Endothelial cell of umbilical vein (primary cell): ENCODE results near the gene FLVCR2. TPM values are rescaled to one million over a fixed set of nuclear protein-coding genes. Genes with fewer than 3 reads are reported as not detected.

Experiments used
- BruUV-seq: library from RNA; stranded (reverse); fragments of 400-500 nt; replicated peaks from 2 replicates; lab custom pipeline; 2021; lab: Mats Ljungman, UMichigan
- CTCF ChIA-PET: fragments of 300-600, 350-600 bp; sonication (Branson Sonifier 250); formaldehyde crosslinking; loops from one replicate; lab custom pipeline; 2021; ENCODE audit warnings: antibody characterized with exemption, inconsistent platforms; lab: Charles Lee
- POLR2A ChIA-PET: fragments of 300-600, 350-600 bp; sonication (Branson Sonifier 250); formaldehyde crosslinking; loops from one replicate; lab custom pipeline; 2021; ENCODE audit warnings: antibody characterized with exemption, inconsistent platforms; lab: Charles Lee
- DNase-seq: peaks from one replicate; pipeline ENCODE4 v3.0.0-alpha.2; 2011; ENCODE audit warnings: low read depth, low spot score
- FAIRE-seq: peaks from 2 replicates; lab custom pipeline; 2011; peaks lifted over from hg19 to GRCh38; lab: Jason Lieb, UNC
- H2AFZ ChIP-seq: 2 replicates; pipeline ENCODE4 v1.6.0; 2012; ENCODE audit warnings: low read depth, low read length, control low read depth, inconsistent platforms
- H3K27ac ChIP-seq: 2 replicates; pipeline ENCODE4 v1.5.1; 2011; ENCODE audit warnings: low read depth, mild to moderate bottlenecking, control low read depth, low read length, moderate library complexity; ENCODE audit not compliant: insufficient read depth
- H3K27me3 ChIP-seq, 2 experiments: 2 replicates each; pipeline versions ENCODE4 v1.6.0 to v1.6.1; 2011; ENCODE audit warnings: low read length in 2 of 2, mixed read lengths in 1 of 2; ENCODE audit not compliant: control insufficient read depth in 2 of 2, insufficient read depth in 2 of 2
- H3K36me3 ChIP-seq, 2 experiments: 2 replicates in 1 of 2; 3 replicates in 1 of 2; pipeline ENCODE4 v1.5.1; 2011; ENCODE audit warnings: low read length in 2 of 2, mild to moderate bottlenecking in 1 of 2, moderate library complexity in 1 of 2; ENCODE audit not compliant: control insufficient read depth in 2 of 2, insufficient read depth in 2 of 2; ENCODE audit errors: extremely low read depth in 1 of 2
- H3K4me1 ChIP-seq: 3 replicates; pipeline ENCODE4 v1.5.1; 2011; ENCODE audit warnings: mild to moderate bottlenecking, low read length; ENCODE audit not compliant: control insufficient read depth, insufficient read depth; ENCODE audit errors: extremely low read depth
- H3K4me2 ChIP-seq: 2 replicates; pipeline ENCODE4 v1.6.1; 2011; ENCODE audit warnings: low read length, control low read depth, mixed read lengths; ENCODE audit not compliant: insufficient read depth
- H3K4me3 ChIP-seq, 3 experiments: fragments of 200-600 bp in 1 of 3; sonication (generic), shearing (Covaris generic) in 1 of 3; replicated peaks in 1 of 3; 2 replicates each; pipeline ENCODE4 v1.5.1; 2011 to 2016; ENCODE audit warnings: control low read depth in 3 of 3, low read length in 3 of 3, mild to moderate bottlenecking in 2 of 3, inconsistent platforms in 1 of 3, low read depth in 1 of 3, moderate library complexity in 1 of 3; ENCODE audit not compliant: insufficient read depth in 1 of 3
- H3K79me2 ChIP-seq: 2 replicates; pipeline ENCODE4 v1.6.0; 2012; ENCODE audit warnings: low read length, inconsistent platforms; ENCODE audit not compliant: control insufficient read depth, insufficient read depth
- H3K9ac ChIP-seq: replicated peaks from 2 replicates; pipeline ENCODE3; 2011; ENCODE audit warnings: low read length, control low read depth; ENCODE audit not compliant: insufficient read depth; ENCODE audit errors: extremely low read depth
- H3K9me1 ChIP-seq: replicated peaks from 3 replicates; pipeline ENCODE4 v1.6.0; 2011; ENCODE audit warnings: mild to moderate bottlenecking, low read length; ENCODE audit not compliant: control insufficient read depth, insufficient read depth; ENCODE audit errors: extremely low read depth
- H3K9me3 ChIP-seq: replicated peaks from 2 replicates; pipeline ENCODE4 v1.5.1; 2012; ENCODE audit warnings: low read length, inconsistent platforms; ENCODE audit not compliant: control insufficient read depth, insufficient read depth
- H4K20me1 ChIP-seq: replicated peaks from 2 replicates; pipeline ENCODE3; 2011; ENCODE audit warnings: mild to moderate bottlenecking, low read length; ENCODE audit not compliant: control insufficient read depth, insufficient read depth; ENCODE audit errors: extremely low read depth
- EZH2 ChIP-seq: IDR thresholded peaks from 2 replicates; pipeline ENCODE4 v1.6.1; 2012; ENCODE audit warnings: borderline replicate concordance, low read depth, mild to moderate bottlenecking, moderate library complexity, low read length, inconsistent platforms; ENCODE audit not compliant: severe bottlenecking
- FOS ChIP-seq: IDR thresholded peaks from 2 replicates; pipeline ENCODE4 v1.6.1; 2011; ENCODE audit warnings: mild to moderate bottlenecking, low read length, moderate library complexity, borderline replicate concordance; ENCODE audit not compliant: insufficient read depth
- GATA2 ChIP-seq: IDR thresholded peaks from 2 replicates; pipeline ENCODE4 v1.7.0; 2011; ENCODE audit warnings: low read depth, mild to moderate bottlenecking, moderate library complexity, mixed read lengths, low read length; ENCODE audit not compliant: insufficient read length, insufficient read depth
- POLR2AphosphoS5 ChIP-seq: IDR thresholded peaks from 2 replicates; pipeline ENCODE4 v1.6.1; 2012; ENCODE audit warnings: low read depth, mild to moderate bottlenecking, control low read depth, low read length, moderate library complexity; ENCODE audit not compliant: insufficient read depth
- dilution Hi-C: fragments of 300-500 bp; cut with MboI; formaldehyde crosslinking; loops from one replicate; pipeline ENCODE4 v1.15.0; 2019; ENCODE audit warnings: low sequenced_read_pairs; ENCODE audit not compliant: extremely low pct_ligation_motif_present
- intact Hi-C: fragments of 100-400 bp; cut with micrococcal nuclease; formaldehyde crosslinking; loops from one replicate; pipeline ENCODE4 v1.10.0; 2022
- polyA plus RNA-seq, 4 experiments: library from polyadenylated mRNA; depleted of rRNA in 3 of 4; stranded (reverse) in 3 of 4; unstranded in 1 of 4; fragments of >200 nt; gene quantifications; 2 replicates each; pipeline versions ENCODE4 v1.2.1 to v1.2.3, GENCODE V29; 2011 to 2012; ENCODE audit warnings: missing spikeins in 1 of 4
- total RNA-seq: library from RNA; stranded (reverse); gene quantifications from 2 replicates; pipeline ENCODE4 v1.2.3, GENCODE V29; 2021
- TF ChIP-seq, protein P1 (sequence below), 2 donors: IDR thresholded peaks; 1 replicate in 1 of 2; 2 replicates in 1 of 2; pipeline ENCODE4 v1.5.1; 2011; ENCODE audit warnings: low read length in 2 of 2, mild to moderate bottlenecking in 2 of 2, moderate library complexity in 2 of 2, control low read depth in 1 of 2, inconsistent platforms in 1 of 2, low read depth in 1 of 2; ENCODE audit not compliant: insufficient read depth in 1 of 2; ENCODE audit errors: extremely low read depth in 1 of 2

The FLVCR2 gene
- total and polyA plus RNA-seq, 2 donors (not counting 3 experiments of a cell fraction or from before 2014, with no cell fraction given): 1.4 to 4.9 TPM

DNA sequence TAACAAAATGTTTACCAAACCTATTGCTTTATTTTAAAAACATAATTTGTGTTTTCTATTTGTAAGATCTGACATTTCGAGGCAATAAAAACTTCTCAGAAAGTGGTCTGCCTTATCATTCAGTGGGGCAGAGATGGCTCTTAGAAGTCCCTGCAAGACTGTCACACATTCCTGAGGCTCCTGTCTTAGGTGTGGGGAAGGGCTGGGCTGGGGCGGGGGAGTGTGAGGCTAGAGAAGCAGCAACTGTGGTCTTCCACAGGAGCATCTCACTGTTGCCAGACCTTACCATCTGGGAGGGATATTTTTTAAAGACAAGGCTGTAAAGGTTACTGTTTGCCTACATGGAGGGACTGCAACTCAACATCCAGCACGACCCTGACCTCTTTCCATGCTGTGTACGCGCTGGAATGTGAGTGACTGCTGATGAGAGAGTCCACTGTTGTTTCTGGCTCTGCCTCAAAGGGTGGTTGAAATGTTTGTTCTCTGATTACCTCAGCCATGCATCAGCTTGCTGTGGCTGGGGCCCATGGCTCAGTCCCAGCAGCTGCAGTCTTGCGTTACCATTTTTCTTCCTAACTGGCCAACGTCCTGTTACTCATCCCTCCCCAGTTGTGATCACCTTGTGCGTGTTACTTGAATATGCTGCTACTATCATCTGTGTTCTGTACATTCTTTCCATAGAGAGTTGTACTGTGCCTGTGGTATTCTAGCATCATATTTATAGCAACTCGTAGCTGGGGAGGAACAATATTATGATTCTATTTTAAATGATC, 69.8 kb downstream of the FLVCR2 start:
- POLR2A ChIA-PET: interaction anchor here (0.9 kb wide), 1 partner anchor 11 kb away, joined by 3 read pairs; no protein-coding TSS in a partner anchor
- Histone ChIP-seq H3K9me1 (no peaks in the 10 kb centered on the region), H3K9me3 (no peaks in the 10 kb centered on the region), H4K20me1 (no peaks in the 10 kb centered on the region), H3K27me3 (no peaks in the 10 kb centered on the region), H3K79me2 (no peaks in the 10 kb centered on the region), H2AFZ (no peak overlapping the region), H3K4me1 (peaks cover 16% of the 10 kb centered on the region), H3K27ac (peak overlapping the region; percentile 29), H3K9ac (no peak overlapping the region), H3K36me3 (peaks cover 12 to 18% of the 10 kb centered on the region in 2 experiments), H3K4me3 (no peak overlapping the region), H3K4me2 (no peak overlapping the region)
- dilution Hi-C loops (no loop called here), intact Hi-C loops (loop anchor here (1.0 to 5.0 kb wide), 2 partner anchors 43 to 126 kb away; partner anchors contain the start of gene BATF)
- CTCF ChIA-PET: interaction anchor here (14.6 kb wide), 1 partner anchor 73 kb away, joined by 309 read pairs; the partner anchor contains the start of gene FLVCR2
- no TSS peak for BruUV-seq
- TF ChIP-seq, protein P1, sequence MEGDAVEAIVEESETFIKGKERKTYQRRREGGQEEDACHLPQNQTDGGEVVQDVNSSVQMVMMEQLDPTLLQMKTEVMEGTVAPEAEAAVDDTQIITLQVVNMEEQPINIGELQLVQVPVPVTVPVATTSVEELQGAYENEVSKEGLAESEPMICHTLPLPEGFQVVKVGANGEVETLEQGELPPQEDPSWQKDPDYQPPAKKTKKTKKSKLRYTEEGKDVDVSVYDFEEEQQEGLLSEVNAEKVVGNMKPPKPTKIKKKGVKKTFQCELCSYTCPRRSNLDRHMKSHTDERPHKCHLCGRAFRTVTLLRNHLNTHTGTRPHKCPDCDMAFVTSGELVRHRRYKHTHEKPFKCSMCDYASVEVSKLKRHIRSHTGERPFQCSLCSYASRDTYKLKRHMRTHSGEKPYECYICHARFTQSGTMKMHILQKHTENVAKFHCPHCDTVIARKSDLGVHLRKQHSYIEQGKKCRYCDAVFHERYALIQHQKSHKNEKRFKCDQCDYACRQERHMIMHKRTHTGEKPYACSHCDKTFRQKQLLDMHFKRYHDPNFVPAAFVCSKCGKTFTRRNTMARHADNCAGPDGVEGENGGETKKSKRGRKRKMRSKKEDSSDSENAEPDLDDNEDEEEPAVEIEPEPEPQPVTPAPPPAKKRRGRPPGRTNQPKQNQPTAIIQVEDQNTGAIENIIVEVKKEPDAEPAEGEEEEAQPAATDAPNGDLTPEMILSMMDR (IDR thresholded peaks at IDR 0.05; ENCODE audit: extremely low read depth in 1 of 2, insufficient read depth in 1 of 2, low read depth in 1 of 2, low read length in 2 of 2): no peak
- TF ChIP-seq GATA2: peak; percentile 20
- TF ChIP-seq FOS: peak; percentile 56
- peak; percentile 83 for TF ChIP-seq POLR2AphosphoS5
- no peak for TF ChIP-seq EZH2
- FAIRE-seq (peak; percentile 94), DNase-seq (peak; percentile 93)
